GM23338 (cell line): ENCODE data around the gene OBP2A. TPM values are rescaled to one million over a fixed set of nuclear protein-coding genes. Genes with fewer than 3 reads are reported as not detected.
A peak's percentile ranks its signal among the peaks of the same experiment; 100 is the strongest.

Experiments
- ATAC-seq: fragments of 200-7000 bp; cut with Tn5 transposase; 3 replicates; pipeline ENCODE4 v1.9.1; 2020
- DNase-seq: peaks from one replicate; pipeline ENCODE4 v3.0.0-alpha.2; 2015; ENCODE audit warnings: low spot score
- H2AFZ ChIP-seq: fragments of 200-600 bp; sonication (generic); 2 replicates; pipeline ENCODE4 v1.8.0; 2016; ENCODE audit warnings: antibody characterized with exemption, mild to moderate bottlenecking, moderate library complexity
- H3F3A ChIP-seq: fragments of 200-600 bp; sonication (generic); replicated peaks from 2 replicates; pipeline ENCODE4 v1.8.0; 2017; ENCODE audit warnings: antibody characterized with exemption, mixed run types, low read depth
- H3K27ac ChIP-seq: fragments of 200-600 bp; sonication (generic); 2 replicates; pipeline ENCODE4 v1.6.1; 2016; ENCODE audit warnings: low read depth
- H3K27me3 ChIP-seq: fragments of 200-600 bp; sonication (generic); 2 replicates; pipeline ENCODE4 v1.8.0; 2016; ENCODE audit warnings: mild to moderate bottlenecking, mixed run types, moderate library complexity; ENCODE audit not compliant: insufficient read depth
- H3K36me3 ChIP-seq: fragments of 200-600 bp; sonication (generic); 2 replicates; pipeline ENCODE4 v1.8.0; 2016; ENCODE audit warnings: mild to moderate bottlenecking; ENCODE audit not compliant: insufficient read depth
- H3K4me1 ChIP-seq: fragments of 200-600 bp; sonication (generic); 2 replicates; pipeline ENCODE4 v1.8.0; 2016; ENCODE audit warnings: mild to moderate bottlenecking, moderate library complexity; ENCODE audit not compliant: insufficient read depth
- H3K4me2 ChIP-seq: fragments of 200-600 bp; sonication (generic); 2 replicates; pipeline ENCODE4 v1.7.1; 2017; ENCODE audit warnings: mixed run types
- H3K4me3 ChIP-seq: fragments of 200-600 bp; sonication (generic); 2 replicates; pipeline ENCODE4 v1.6.1; 2016; ENCODE audit warnings: mixed run types
- H3K79me2 ChIP-seq: fragments of 200-600 bp; sonication (generic); replicated peaks from 2 replicates; pipeline ENCODE4 v1.8.0; 2017; ENCODE audit warnings: mild to moderate bottlenecking; ENCODE audit not compliant: insufficient read depth
- H3K9me2 ChIP-seq: fragments of 200-600 bp; sonication (generic); 2 replicates; pipeline ENCODE4 v1.8.0; 2017; ENCODE audit not compliant: insufficient read depth
- H4K20me1 ChIP-seq: fragments of 200-600 bp; sonication (generic); replicated peaks from 2 replicates; pipeline ENCODE4 v1.8.0; 2017; ENCODE audit warnings: mild to moderate bottlenecking; ENCODE audit not compliant: insufficient read depth
- H3K27ac Mint-ChIP-seq: 2 replicates; pipeline ENCODE4 v1.8.0; 2020; ENCODE audit warnings: inconsistent platforms, mild to moderate bottlenecking, moderate library complexity, mixed read lengths
- H3K27me3 Mint-ChIP-seq: 3 replicates; pipeline ENCODE4 v1.8.0; 2022; ENCODE audit warnings: low read depth, mild to moderate bottlenecking, moderate library complexity, mixed read lengths, inconsistent platforms; ENCODE audit not compliant: insufficient read depth, poor library complexity
- H3K36me3 Mint-ChIP-seq: 3 replicates; pipeline ENCODE4 v1.8.0; 2021; ENCODE audit warnings: low read depth, mild to moderate bottlenecking, inconsistent platforms, moderate library complexity, mixed read lengths
- H3K4me1 Mint-ChIP-seq: 3 replicates; pipeline ENCODE4 v1.8.0; 2020; ENCODE audit warnings: mild to moderate bottlenecking, inconsistent platforms, mixed read lengths
- H3K4me3 Mint-ChIP-seq: 3 replicates; pipeline ENCODE4 v1.8.0; 2021; ENCODE audit warnings: moderate library complexity, mild to moderate bottlenecking, inconsistent platforms, mixed read lengths
- H3K9me3 Mint-ChIP-seq: 3 replicates; pipeline ENCODE4 v1.8.0; 2020; ENCODE audit warnings: moderate library complexity, mild to moderate bottlenecking, inconsistent platforms, mixed read lengths
- CREB1 ChIP-seq: fragments of 250-450 bp; sonication (Bioruptor Pico); IDR thresholded peaks from 2 replicates; pipeline ENCODE4 v1.5.0; 2020; ENCODE audit warnings: low read depth, mild to moderate bottlenecking, moderate library complexity
- EZH2 ChIP-seq: fragments of 200-600 bp; sonication (generic); IDR thresholded peaks from one replicate; pipeline ENCODE4 v1.8.0; 2017; ENCODE audit warnings: antibody characterized with exemption, mild to moderate bottlenecking, low read depth; ENCODE audit not compliant: unreplicated experiment
- EZH2phosphoT487 ChIP-seq: fragments of 200-600 bp; sonication (generic); IDR thresholded peaks from one replicate; pipeline ENCODE4 v1.8.1; 2018; ENCODE audit warnings: antibody characterized with exemption; ENCODE audit not compliant: unreplicated experiment
- JUNB ChIP-seq: IDR thresholded peaks from one replicate; pipeline ENCODE4 v1.6.1; 2016; ENCODE audit warnings: antibody characterized with exemption; ENCODE audit not compliant: unreplicated experiment
- NANOG ChIP-seq: IDR thresholded peaks from 2 replicates; pipeline ENCODE4 v1.6.1; 2016; ENCODE audit warnings: antibody characterized with exemption, borderline replicate concordance
- POLR2AphosphoS5 ChIP-seq: IDR thresholded peaks from 2 replicates; pipeline ENCODE4 v1.6.1; 2016; ENCODE audit warnings: antibody characterized with exemption, low read depth
- STAT1 ChIP-seq: IDR thresholded peaks from one replicate; pipeline ENCODE4 v1.6.1; 2016; ENCODE audit warnings: antibody characterized with exemption; ENCODE audit not compliant: unreplicated experiment
- ZNF114 ChIP-seq: fragments of 250-450 bp; sonication (Bioruptor Pico); IDR thresholded peaks from 2 replicates; pipeline ENCODE4 v1.5.0; 2020; ENCODE audit warnings: mild to moderate bottlenecking, moderate library complexity
- ZNF331 ChIP-seq: fragments of 250-450 bp; sonication (Bioruptor Pico); IDR thresholded peaks from 2 replicates; pipeline ENCODE4 v1.5.0; 2020; ENCODE audit warnings: low read depth, mild to moderate bottlenecking, moderate library complexity
- polyA plus RNA-seq: library from polyadenylated mRNA; unstranded; fragments of >200 nt; fragmentation: Nextera tagmentation; extraction: Ambion mirVana; gene quantifications from 2 replicates; pipeline ENCODE4 v1.2.1, GENCODE V29; 2016
- total RNA-seq: library from RNA; depleted of rRNA; stranded (reverse); fragments of >200 nt; shearing (Covaris generic); gene quantifications from 2 replicates; pipeline ENCODE4 v1.2.3, GENCODE V29; 2014
- TF ChIP-seq, protein P1 (sequence below): IDR thresholded peaks from 2 replicates; pipeline ENCODE4 v1.6.1; 2016; ENCODE audit warnings: antibody characterized with exemption
- TF ChIP-seq, protein P2 (sequence below): fragments of 250-450 bp; sonication (Bioruptor Pico); IDR thresholded peaks from 2 replicates; pipeline ENCODE4 v1.5.0; 2020; ENCODE audit warnings: mild to moderate bottlenecking, moderate library complexity
- TF ChIP-seq, protein P3 (sequence below), 2 experiments: fragments of 200-600 bp in 1 of 2; sonication (generic) in 1 of 2; conservative IDR thresholded peaks; 2 replicates each; pipeline versions ENCODE4 v1.5.1 to v1.6.1; 2016 to 2017; ENCODE audit warnings: antibody characterized with exemption in 2 of 2, low read depth in 2 of 2, mild to moderate bottlenecking in 2 of 2, moderate library complexity in 1 of 2
- TF ChIP-seq, protein P4 (sequence below): IDR thresholded peaks from one replicate; pipeline ENCODE4 v1.6.1; 2018; ENCODE audit warnings: antibody characterized with exemption; ENCODE audit not compliant: unreplicated experiment

Gene OBP2A
- total and polyA plus RNA-seq, 2 experiments from 2014 or later, result not detected

DNA sequence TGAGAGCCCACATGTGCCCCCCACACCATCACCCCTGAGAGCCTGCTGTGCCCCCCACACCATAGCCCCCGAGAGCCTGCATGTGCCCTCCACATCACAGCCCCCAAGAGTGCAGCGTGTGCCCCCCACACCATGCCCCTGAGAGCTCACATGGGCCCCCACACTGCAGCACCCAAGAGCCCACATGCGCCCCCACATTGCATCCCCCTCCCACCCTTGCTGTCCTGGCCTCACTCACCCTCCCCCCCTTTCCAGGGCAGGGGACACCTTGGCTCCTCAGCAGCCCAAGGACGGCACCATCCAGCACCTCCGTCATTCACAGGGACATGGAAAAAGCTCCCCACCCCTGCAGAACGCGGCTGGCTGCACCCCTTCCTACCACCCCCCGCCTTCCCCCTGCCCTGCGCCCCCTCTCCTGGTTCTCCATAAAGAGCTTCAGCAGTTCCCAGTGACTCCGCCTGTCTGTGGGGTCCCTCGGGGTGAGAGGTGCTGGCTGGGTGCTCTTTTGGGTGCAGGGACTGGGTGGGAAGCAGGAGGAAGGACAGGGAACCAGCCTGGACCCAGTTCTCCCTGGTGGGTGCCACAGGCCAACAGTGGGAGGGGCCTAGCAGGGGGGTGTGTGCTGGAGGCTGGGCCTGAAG is 19.7 kb upstream of the OBP2A start:
- Histone ChIP-seq H3K4me2 (no peak overlapping the region), H3K79me2 (no peaks in the 10 kb centered on the region), H3K9me2 (no peaks in the 10 kb centered on the region), H3F3A (no peaks in the 10 kb centered on the region), H3K27ac (no peak overlapping the region), H4K20me1 (no peaks in the 10 kb centered on the region), H3K4me3 (no peak overlapping the region), H3K27me3 (no peaks in the 10 kb centered on the region), H3K4me1 (no peaks in the 10 kb centered on the region; the same call in 1 of the 2 replicates), H2AFZ (peak overlapping the region; percentile 76), H3K36me3 (no peaks in the 10 kb centered on the region)
- H3K4me3 Mint-ChIP-seq, result no peak overlapping the region
- TF ChIP-seq NANOG (no peak), EZH2 (no peak), STAT1 (no peak), ZNF331 (CRISPR knock-in tag) (no peak), POLR2AphosphoS5 (no peak), JUNB (no peak), EZH2phosphoT487 (no peak), CREB1 (CRISPR knock-in tag) (no peak), ZNF114 (CRISPR knock-in tag) (no peak)
- TF ChIP-seq, protein P1, sequence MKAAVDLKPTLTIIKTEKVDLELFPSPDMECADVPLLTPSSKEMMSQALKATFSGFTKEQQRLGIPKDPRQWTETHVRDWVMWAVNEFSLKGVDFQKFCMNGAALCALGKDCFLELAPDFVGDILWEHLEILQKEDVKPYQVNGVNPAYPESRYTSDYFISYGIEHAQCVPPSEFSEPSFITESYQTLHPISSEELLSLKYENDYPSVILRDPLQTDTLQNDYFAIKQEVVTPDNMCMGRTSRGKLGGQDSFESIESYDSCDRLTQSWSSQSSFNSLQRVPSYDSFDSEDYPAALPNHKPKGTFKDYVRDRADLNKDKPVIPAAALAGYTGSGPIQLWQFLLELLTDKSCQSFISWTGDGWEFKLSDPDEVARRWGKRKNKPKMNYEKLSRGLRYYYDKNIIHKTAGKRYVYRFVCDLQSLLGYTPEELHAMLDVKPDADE, result no peak
- TF ChIP-seq, protein P2, sequence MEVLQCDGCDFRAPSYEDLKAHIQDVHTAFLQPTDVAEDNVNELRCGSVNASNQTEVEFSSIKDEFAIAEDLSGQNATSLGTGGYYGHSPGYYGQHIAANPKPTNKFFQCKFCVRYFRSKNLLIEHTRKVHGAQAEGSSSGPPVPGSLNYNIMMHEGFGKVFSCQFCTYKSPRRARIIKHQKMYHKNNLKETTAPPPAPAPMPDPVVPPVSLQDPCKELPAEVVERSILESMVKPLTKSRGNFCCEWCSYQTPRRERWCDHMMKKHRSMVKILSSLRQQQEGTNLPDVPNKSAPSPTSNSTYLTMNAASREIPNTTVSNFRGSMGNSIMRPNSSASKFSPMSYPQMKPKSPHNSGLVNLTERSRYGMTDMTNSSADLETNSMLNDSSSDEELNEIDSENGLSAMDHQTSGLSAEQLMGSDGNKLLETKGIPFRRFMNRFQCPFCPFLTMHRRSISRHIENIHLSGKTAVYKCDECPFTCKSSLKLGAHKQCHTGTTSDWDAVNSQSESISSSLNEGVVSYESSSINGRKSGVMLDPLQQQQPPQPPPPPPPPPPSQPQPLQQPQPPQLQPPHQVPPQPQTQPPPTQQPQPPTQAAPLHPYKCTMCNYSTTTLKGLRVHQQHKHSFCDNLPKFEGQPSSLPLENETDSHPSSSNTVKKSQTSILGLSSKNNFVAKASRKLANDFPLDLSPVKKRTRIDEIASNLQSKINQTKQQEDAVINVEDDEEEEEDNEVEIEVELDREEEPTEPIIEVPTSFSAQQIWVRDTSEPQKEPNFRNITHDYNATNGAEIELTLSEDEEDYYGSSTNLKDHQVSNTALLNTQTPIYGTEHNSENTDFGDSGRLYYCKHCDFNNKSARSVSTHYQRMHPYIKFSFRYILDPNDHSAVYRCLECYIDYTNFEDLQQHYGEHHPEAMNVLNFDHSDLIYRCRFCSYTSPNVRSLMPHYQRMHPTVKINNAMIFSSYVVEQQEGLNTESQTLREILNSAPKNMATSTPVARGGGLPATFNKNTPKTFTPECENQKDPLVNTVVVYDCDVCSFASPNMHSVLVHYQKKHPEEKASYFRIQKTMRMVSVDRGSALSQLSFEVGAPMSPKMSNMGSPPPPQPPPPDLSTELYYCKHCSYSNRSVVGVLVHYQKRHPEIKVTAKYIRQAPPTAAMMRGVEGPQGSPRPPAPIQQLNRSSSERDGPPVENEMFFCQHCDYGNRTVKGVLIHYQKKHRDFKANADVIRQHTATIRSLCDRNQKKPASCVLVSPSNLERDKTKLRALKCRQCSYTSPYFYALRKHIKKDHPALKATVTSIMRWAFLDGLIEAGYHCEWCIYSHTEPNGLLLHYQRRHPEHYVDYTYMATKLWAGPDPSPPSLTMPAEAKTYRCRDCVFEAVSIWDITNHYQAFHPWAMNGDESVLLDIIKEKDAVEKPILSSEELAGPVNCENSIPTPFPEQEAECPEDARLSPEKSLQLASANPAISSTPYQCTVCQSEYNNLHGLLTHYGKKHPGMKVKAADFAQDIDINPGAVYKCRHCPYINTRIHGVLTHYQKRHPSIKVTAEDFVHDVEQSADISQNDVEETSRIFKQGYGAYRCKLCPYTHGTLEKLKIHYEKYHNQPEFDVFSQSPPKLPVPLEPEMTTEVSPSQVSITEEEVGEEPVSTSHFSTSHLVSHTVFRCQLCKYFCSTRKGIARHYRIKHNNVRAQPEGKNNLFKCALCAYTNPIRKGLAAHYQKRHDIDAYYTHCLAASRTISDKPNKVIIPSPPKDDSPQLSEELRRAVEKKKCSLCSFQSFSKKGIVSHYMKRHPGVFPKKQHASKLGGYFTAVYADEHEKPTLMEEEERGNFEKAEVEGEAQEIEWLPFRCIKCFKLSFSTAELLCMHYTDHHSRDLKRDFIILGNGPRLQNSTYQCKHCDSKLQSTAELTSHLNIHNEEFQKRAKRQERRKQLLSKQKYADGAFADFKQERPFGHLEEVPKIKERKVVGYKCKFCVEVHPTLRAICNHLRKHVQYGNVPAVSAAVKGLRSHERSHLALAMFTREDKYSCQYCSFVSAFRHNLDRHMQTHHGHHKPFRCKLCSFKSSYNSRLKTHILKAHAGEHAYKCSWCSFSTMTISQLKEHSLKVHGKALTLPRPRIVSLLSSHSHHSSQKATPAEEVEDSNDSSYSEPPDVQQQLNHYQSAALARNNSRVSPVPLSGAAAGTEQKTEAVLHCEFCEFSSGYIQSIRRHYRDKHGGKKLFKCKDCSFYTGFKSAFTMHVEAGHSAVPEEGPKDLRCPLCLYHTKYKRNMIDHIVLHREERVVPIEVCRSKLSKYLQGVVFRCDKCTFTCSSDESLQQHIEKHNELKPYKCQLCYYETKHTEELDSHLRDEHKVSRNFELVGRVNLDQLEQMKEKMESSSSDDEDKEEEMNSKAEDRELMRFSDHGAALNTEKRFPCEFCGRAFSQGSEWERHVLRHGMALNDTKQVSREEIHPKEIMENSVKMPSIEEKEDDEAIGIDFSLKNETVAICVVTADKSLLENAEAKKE (CRISPR knock-in tag), result no peak
- TF ChIP-seq, protein P3, sequence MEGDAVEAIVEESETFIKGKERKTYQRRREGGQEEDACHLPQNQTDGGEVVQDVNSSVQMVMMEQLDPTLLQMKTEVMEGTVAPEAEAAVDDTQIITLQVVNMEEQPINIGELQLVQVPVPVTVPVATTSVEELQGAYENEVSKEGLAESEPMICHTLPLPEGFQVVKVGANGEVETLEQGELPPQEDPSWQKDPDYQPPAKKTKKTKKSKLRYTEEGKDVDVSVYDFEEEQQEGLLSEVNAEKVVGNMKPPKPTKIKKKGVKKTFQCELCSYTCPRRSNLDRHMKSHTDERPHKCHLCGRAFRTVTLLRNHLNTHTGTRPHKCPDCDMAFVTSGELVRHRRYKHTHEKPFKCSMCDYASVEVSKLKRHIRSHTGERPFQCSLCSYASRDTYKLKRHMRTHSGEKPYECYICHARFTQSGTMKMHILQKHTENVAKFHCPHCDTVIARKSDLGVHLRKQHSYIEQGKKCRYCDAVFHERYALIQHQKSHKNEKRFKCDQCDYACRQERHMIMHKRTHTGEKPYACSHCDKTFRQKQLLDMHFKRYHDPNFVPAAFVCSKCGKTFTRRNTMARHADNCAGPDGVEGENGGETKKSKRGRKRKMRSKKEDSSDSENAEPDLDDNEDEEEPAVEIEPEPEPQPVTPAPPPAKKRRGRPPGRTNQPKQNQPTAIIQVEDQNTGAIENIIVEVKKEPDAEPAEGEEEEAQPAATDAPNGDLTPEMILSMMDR (conservative IDR thresholded peaks at IDR 0.05; ENCODE audit: low read depth in 2 of 2), result no peak
- TF ChIP-seq, protein P4, sequence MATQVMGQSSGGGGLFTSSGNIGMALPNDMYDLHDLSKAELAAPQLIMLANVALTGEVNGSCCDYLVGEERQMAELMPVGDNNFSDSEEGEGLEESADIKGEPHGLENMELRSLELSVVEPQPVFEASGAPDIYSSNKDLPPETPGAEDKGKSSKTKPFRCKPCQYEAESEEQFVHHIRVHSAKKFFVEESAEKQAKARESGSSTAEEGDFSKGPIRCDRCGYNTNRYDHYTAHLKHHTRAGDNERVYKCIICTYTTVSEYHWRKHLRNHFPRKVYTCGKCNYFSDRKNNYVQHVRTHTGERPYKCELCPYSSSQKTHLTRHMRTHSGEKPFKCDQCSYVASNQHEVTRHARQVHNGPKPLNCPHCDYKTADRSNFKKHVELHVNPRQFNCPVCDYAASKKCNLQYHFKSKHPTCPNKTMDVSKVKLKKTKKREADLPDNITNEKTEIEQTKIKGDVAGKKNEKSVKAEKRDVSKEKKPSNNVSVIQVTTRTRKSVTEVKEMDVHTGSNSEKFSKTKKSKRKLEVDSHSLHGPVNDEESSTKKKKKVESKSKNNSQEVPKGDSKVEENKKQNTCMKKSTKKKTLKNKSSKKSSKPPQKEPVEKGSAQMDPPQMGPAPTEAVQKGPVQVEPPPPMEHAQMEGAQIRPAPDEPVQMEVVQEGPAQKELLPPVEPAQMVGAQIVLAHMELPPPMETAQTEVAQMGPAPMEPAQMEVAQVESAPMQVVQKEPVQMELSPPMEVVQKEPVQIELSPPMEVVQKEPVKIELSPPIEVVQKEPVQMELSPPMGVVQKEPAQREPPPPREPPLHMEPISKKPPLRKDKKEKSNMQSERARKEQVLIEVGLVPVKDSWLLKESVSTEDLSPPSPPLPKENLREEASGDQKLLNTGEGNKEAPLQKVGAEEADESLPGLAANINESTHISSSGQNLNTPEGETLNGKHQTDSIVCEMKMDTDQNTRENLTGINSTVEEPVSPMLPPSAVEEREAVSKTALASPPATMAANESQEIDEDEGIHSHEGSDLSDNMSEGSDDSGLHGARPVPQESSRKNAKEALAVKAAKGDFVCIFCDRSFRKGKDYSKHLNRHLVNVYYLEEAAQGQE, result no peak
- H3K27me3 Mint-ChIP-seq, result peaks cover 4% of the 10 kb centered on the region
- ATAC-seq (no peak), DNase-seq (no peak)
- H3K27ac Mint-ChIP-seq, result no peak overlapping the region
- H3K9me3 Mint-ChIP-seq, result no peaks in the 10 kb centered on the region
- H3K36me3 Mint-ChIP-seq, result no peaks in the 10 kb centered on the region
- peaks cover 10% of the 10 kb centered on the region; the same call in 2 of the 3 replicates for H3K4me1 Mint-ChIP-seq
